ENCODE measurements around the gene GATC.

Gene GATC

GRCh38 chr12:120455302-120455701 lies 9.1 kb downstream of the GATC start:
- no peak for TF ChIP-seq CTCF (conservative IDR thresholded peaks at IDR 0.05)
- no peak overlapping the region for H3K27ac ChIP-seq

GRCh38 chr12:120457133-120457532 lies 10.9 kb downstream of the GATC start:
- H3K27ac ChIP-seq, result no peak overlapping the region
- peak; percentile 49 for TF ChIP-seq CTCF (conservative IDR thresholded peaks at IDR 0.05)

GRCh38 chr12:120460157-120460556 lies 13.9 kb downstream of the GATC start:
- H3K27ac ChIP-seq, result no peak overlapping the region
- no peak for TF ChIP-seq CTCF (conservative IDR thresholded peaks at IDR 0.05)

- H3K27ac ChIP-seq, result no peak overlapping the region
- TF ChIP-seq CTCF (conservative IDR thresholded peaks at IDR 0.05), result no peak
Measured at GRCh38 chr12:120462099-120462640, 15.9 kb downstream of the GATC start.

DNA sequence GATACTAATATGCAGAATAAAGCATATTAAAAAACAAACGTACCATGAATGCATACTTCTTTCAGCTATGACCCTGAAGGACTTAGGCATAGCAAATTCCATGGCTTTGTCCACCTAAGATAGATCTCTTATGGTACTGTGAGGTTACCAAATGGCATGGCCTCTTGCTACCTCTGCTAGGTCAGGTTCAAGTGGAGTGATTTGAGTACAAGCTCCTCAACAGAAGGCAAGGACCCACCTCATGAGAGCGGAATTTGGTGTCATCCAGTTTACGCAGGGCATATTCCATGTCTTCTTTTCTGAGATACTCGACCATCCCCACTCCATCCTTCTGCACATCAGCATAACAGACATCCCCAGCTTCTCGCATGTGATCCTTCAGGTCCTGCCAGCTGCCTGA lies 17.5 kb downstream of the GATC start:
- TF ChIP-seq CTCF (conservative IDR thresholded peaks at IDR 0.05), result no peak
- H3K27ac ChIP-seq, result no peak overlapping the region

DNA sequence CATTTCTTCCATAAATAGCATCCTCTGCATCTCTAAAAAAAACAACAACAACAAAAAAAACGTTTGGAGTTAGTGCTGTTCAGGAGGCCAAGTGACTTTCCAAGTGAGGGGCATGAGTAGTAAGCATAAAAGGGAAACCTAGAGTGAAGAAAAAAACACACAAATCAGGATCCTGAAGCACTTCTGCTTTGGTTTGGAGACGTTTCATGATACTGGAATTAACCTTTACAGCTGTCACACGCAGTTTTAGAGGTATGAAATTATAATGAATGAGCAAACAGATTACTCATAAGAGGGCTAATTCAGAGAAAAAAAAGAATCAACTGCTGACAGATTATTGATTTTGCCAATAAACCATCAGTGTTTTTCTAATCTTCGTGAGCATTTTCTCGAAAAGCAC lies 19.5 kb downstream of the GATC start:
- H3K27ac ChIP-seq, result no peak overlapping the region; the same call in 1 of the 2 replicates
- TF ChIP-seq CTCF (conservative IDR thresholded peaks at IDR 0.05), result no peak

DNA sequence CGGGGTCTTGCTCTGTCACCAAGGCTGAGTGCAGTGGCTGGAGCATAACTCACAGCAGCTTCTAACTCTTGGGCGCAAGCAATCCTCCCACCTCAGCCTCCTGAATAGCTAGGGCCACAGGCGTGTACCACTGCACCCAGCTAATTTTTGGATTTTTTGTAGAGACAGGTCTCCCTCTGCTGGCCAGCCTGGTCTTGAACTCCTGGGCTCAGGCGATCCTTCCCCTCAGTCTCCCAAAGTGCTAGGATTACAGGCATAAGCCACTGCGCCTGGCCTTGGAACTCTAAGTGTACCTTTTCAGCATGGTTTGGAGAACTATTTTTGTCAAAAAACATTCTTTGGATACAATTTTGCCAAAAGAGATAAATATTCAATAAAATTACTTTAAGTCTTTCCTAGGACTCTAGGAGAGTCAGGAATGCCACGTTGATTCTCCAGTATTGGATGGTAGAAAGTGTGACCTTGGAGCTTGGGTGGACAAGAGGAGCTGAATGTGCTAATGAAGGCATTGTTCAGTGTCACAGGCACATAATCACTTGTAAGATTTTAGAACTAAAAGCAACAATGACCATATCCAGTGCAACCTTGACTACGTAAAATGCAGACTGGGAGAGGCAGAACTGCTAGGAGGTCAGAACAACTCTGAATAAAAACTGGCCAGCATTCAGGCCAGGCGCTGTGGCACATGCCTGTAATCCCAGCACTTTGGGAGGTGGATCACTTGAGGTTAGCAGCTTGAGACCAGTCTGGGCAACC lies 20.5 kb downstream of the GATC start:
- H3K27ac ChIP-seq, result peak overlapping the region; percentile 27
- TF ChIP-seq CTCF (conservative IDR thresholded peaks at IDR 0.05), result peak; percentile 79
